LNCAP (cell line): ENCODE data around the gene FGF14.

Experiments used
- TF ChIP-seq, protein P1 (sequence below): fragments of 450-650 bp; IDR thresholded peaks from 2 replicates; pipeline ENCODE4 v1.5.1; 2017; ENCODE audit warnings: mild to moderate bottlenecking

FGF14 gene

DNA sequence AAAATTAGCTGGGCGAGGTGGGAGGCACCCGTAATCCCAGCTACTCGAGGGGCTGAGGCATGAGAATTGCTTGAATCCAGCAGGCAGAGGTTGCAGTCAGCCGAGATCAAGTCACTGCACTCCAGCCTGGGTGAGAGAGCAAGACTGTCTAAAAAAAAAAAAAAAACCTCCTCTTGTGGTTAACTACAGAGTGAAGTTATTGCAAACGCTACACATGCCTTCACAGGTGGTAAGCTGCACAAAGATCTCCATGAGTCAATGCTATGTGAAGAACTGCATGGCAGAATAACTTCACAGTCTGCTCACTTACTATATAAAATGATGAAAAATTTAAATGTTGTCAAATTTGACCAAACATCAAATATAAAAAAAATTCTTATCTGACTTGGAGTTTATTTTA lies 436.8 kb downstream of the FGF14 start:
- TF ChIP-seq, protein P1, sequence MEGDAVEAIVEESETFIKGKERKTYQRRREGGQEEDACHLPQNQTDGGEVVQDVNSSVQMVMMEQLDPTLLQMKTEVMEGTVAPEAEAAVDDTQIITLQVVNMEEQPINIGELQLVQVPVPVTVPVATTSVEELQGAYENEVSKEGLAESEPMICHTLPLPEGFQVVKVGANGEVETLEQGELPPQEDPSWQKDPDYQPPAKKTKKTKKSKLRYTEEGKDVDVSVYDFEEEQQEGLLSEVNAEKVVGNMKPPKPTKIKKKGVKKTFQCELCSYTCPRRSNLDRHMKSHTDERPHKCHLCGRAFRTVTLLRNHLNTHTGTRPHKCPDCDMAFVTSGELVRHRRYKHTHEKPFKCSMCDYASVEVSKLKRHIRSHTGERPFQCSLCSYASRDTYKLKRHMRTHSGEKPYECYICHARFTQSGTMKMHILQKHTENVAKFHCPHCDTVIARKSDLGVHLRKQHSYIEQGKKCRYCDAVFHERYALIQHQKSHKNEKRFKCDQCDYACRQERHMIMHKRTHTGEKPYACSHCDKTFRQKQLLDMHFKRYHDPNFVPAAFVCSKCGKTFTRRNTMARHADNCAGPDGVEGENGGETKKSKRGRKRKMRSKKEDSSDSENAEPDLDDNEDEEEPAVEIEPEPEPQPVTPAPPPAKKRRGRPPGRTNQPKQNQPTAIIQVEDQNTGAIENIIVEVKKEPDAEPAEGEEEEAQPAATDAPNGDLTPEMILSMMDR: no peak

GRCh38 chr13:101959016-101959415 lies 442.8 kb downstream of the FGF14 start:
- TF ChIP-seq, protein P1: no peak

GRCh38 chr13:101955764-101956163 lies 446.1 kb downstream of the FGF14 start:
- TF ChIP-seq, protein P1: no peak

DNA sequence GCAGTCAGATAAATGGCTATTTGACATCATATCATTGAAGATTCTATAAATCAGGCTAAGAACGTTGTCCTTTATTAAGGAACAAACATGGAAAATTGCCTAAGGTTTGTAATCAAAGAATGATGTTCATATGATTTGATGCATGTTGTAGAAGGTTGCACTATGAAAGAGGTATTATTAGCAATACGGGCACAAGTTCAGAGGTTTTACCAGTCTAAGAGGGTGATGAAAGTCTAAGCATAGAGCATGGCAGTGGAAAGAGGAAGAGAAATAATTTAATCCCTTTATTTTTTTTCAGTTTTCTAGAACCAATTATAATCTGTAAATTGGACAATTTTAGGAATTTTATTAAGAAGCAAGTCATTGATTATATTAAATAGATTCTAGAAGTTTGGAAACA lies 450.7 kb downstream of the FGF14 start:
- TF ChIP-seq, protein P1: no peak

- TF ChIP-seq, protein P1: no peak
Measured at GRCh38 chr13:101949681-101950080, 452.2 kb downstream of the FGF14 start.

DNA sequence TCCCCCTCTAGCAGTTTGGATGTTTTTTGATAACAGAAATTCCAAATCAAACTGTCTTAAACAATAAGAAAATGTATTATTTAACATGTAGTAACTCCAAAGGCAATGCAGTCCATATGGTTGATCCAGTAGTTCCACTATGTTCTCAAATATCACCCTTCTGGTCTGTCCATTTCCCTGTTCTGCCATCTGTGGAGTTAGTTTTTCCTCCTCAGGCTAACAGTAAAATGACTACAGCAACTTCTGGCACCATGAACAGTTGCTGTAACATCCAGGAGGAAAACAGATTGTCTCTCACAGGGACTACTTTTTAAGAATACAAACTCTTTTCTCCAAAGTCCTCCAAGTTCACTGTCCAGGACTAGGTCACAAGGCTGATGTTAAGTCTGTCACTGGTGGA lies 455.4 kb downstream of the FGF14 start:
- TF ChIP-seq, protein P1: no peak

- TF ChIP-seq, protein P1: no peak
Measured at GRCh38 chr13:101945435-101945834, 456.4 kb downstream of the FGF14 start.

DNA sequence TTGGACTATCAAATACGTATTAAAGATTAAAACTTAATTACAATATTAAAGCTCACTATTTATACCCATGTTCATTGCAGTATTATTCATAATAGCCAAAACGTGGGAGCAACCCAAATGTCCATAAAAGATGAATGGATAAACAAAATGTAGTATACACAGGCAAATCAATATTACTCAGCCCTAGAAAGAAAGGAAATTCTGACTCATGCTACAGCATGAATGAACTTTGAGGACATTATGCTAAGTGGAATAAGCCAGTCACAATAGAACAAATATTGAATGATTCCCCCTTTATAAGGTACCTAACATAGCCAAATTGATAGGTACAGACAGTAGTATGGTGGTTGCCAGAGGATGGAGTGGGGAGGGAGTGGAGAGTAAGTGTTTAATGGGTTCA lies 457.3 kb downstream of the FGF14 start:
- TF ChIP-seq, protein P1: no peak
